Hematopoietic multipotent progenitor cell treated with erythropoietin and hydrocortisone succinate and interleukin-3 and kit ligand, for 17 days (in vitro differentiated cells): ENCODE results near the gene LYG2.
A peak's percentile ranks its signal among the peaks of the same experiment; 100 is the strongest.
"Not testable (repeated sequence)": the region's sequence is repeated elsewhere in the genome, so short reads cannot be mapped to it uniquely, and the experiment has no call there.

Experiments used
- DNase-seq: peaks from one replicate; pipeline ENCODE4 v3.0.0-alpha.2; 2015; ENCODE audit warnings: low spot score

Gene LYG2

DNA sequence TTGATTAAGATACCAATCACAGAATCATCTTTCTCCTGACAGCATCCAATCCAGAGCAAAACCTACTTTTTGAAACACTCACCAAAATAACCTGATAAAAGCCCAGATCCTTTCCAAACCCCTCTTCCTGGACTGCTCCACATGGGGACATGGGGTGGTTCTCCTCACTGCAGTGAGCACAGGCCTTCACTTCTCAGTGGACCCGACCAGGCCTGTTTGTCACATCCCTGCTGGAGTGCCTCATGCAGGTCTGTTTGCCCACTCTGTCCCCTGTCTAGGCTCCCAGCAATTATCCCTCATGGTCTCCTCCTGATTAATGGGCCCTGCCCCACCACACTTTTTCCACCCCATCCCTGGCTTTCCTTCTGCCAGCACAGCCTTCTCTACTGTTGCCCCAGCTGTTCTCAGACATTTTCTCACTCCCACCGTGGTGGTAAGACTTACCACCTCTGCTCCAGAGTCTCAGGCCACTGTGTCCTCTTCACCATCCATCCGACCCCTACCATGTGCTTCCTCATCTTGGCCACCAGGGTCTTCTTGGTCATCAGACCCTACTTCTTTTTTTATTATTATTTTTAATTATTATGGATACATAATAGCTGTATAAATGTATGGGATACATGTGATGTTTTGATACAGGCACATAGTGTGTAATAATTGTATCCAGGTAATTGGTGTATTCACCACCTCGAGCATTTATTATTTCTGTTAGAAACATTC lies 53.3 kb downstream of the LYG2 start:
- DNase-seq, result no peak

GRCh38 chr2:99200076-99200800 lies 55.2 kb downstream of the LYG2 start:
- no peak for DNase-seq

GRCh38 chr2:99198103-99198841 lies 57.2 kb downstream of the LYG2 start:
- DNase-seq, result peak; percentile 29

DNA sequence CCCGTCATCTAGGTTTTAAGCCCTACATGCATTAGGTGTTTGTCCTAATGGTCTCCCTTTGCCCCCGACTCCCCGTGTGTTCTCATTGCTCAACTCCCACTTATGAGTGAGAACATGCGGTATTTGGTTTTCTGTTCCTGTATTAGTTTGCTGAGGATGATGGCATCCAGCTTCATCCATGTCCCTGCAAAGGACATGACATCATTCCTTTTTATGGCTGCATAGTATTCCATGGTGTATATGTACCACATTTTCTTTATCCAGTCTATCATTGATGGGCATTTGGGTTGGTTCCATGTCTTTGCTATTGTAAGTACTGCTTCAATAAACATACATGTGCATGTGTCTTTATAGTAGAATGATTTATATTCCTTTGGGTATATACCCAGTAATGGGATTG lies 63.1 kb downstream of the LYG2 start:
- not testable (repeated sequence) for DNase-seq
